Neural cell (in vitro differentiated cells): Measurements from ENCODE around the gene CANX. TPM values are rescaled to one million over a fixed set of nuclear protein-coding genes. Genes with fewer than 3 reads are reported as not detected.

Source experiments
- H2AFZ ChIP-seq: fragments of 200-600, 300-800 bp; sonication (generic), shearing (Covaris generic); 2 replicates; pipeline ENCODE4 v1.6.0; 2014; ENCODE audit warnings: low read depth, mild to moderate bottlenecking, antibody characterized with exemption, low read length, moderate library complexity
- H3F3A ChIP-seq: fragments of 200-600 bp; shearing (Covaris generic); 2 replicates; pipeline ENCODE4 v1.6.1; 2016; ENCODE audit warnings: mild to moderate bottlenecking, moderate library complexity, mixed read lengths, antibody characterized with exemption, low read length; ENCODE audit not compliant: insufficient read depth, poor library complexity, severe bottlenecking
- H3K27ac ChIP-seq: fragments of 200-600, 300-800 bp; sonication (generic), shearing (Covaris generic); 2 replicates; pipeline ENCODE4 v1.5.1; 2014; ENCODE audit warnings: mild to moderate bottlenecking, low read length, moderate library complexity
- H3K27me3 ChIP-seq: fragments of 300-800, 200-600 bp; sonication (generic), shearing (Covaris generic); 2 replicates; pipeline ENCODE4 v1.6.0; 2014; ENCODE audit warnings: mild to moderate bottlenecking, low read depth, low read length, moderate library complexity; ENCODE audit not compliant: insufficient read depth
- H3K36me3 ChIP-seq: fragments of 300-800, 200-600 bp; sonication (generic), shearing (Covaris generic); 2 replicates; pipeline ENCODE4 v1.5.1; 2014; ENCODE audit warnings: mild to moderate bottlenecking, antibody characterized with exemption, low read length, moderate library complexity; ENCODE audit not compliant: insufficient read depth
- H3K4me2 ChIP-seq: fragments of 300-800, 200-600 bp; sonication (generic), shearing (Covaris generic); 2 replicates; pipeline ENCODE4 v1.6.0; 2014; ENCODE audit warnings: mild to moderate bottlenecking, low read length
- H3K4me3 ChIP-seq: fragments of 300-800, 200-600 bp; sonication (generic), shearing (Covaris generic); 2 replicates; pipeline ENCODE4 v1.5.1; 2014; ENCODE audit warnings: mild to moderate bottlenecking, low read length, moderate library complexity
- H3K79me2 ChIP-seq: fragments of 200-600 bp; shearing (Covaris generic); replicated peaks from 2 replicates; pipeline ENCODE4 v1.6.0; 2014; ENCODE audit warnings: mild to moderate bottlenecking, low read length, moderate library complexity; ENCODE audit not compliant: insufficient read depth
- H3K9ac ChIP-seq: fragments of 300-800, 200-600 bp; sonication (generic), shearing (Covaris generic); 2 replicates; pipeline ENCODE4 v1.6.1; 2016; ENCODE audit warnings: mild to moderate bottlenecking, low read length, mixed read lengths
- H3K9me2 ChIP-seq: fragments of 200-600 bp; shearing (Covaris generic); 2 replicates; pipeline ENCODE4 v1.6.1; 2016; ENCODE audit warnings: mild to moderate bottlenecking, low read length, mixed read lengths; ENCODE audit not compliant: insufficient read depth
- H3K9me3 ChIP-seq: fragments of 200-600, 300-800 bp; sonication (generic), shearing (Covaris generic); 2 replicates; pipeline ENCODE4 v1.6.1; 2016; ENCODE audit warnings: mild to moderate bottlenecking, mixed run types, low read length, moderate library complexity, mixed read lengths
- H4K20me1 ChIP-seq: fragments of 200-600 bp; shearing (Covaris generic); 2 replicates; pipeline ENCODE4 v1.6.1; 2016; ENCODE audit warnings: mild to moderate bottlenecking, mixed run types; ENCODE audit not compliant: insufficient read depth
- EZH2 ChIP-seq: fragments of 200-600, 300-800 bp; shearing (Covaris generic), sonication (generic); IDR thresholded peaks from 2 replicates; pipeline ENCODE4 v1.6.1; 2014; ENCODE audit warnings: antibody characterized with exemption, low read length, borderline replicate concordance, mild to moderate bottlenecking; ENCODE audit not compliant: insufficient read depth, poor library complexity, severe bottlenecking
- MXI1 ChIP-seq: fragments of 450-650 bp; conservative IDR thresholded peaks from 2 replicates; pipeline ENCODE4 v1.6.1; 2014; ENCODE audit warnings: antibody characterized with exemption, mild to moderate bottlenecking; ENCODE audit not compliant: poor library complexity, severe bottlenecking
- POLR2AphosphoS5 ChIP-seq: IDR thresholded peaks from 2 replicates; pipeline ENCODE4 v1.6.1; 2012
- RAD21 ChIP-seq: fragments of 450-650 bp; conservative IDR thresholded peaks from 2 replicates; pipeline ENCODE4 v1.6.1; 2014; ENCODE audit warnings: antibody characterized with exemption, mild to moderate bottlenecking, moderate library complexity
- REST ChIP-seq: IDR thresholded peaks from 2 replicates; pipeline ENCODE4 v1.6.1; 2012; ENCODE audit warnings: borderline replicate concordance
- TAF1 ChIP-seq: IDR thresholded peaks from 2 replicates; pipeline ENCODE4 v1.6.1; 2012; ENCODE audit warnings: low read depth
- polyA plus RNA-seq: library from polyadenylated mRNA; depleted of rRNA; stranded (reverse); fragments of >200 nt; gene quantifications from 2 replicates; pipeline ENCODE4 v1.2.3, GENCODE V29; 2014
- TF ChIP-seq, protein P1 (sequence below): fragments of 450-650 bp; IDR thresholded peaks from 2 replicates; pipeline ENCODE4 v1.5.1; 2014; ENCODE audit warnings: antibody characterized with exemption, mild to moderate bottlenecking, moderate library complexity; ENCODE audit not compliant: poor library complexity, severe bottlenecking

CANX gene
- polyA plus RNA-seq, 1 donor from 2014 or later, result 232 TPM

- Histone ChIP-seq H3K9me3 (no peaks in the 10 kb centered on the region), H3K4me2 (no peak overlapping the region), H3K4me3 (no peak overlapping the region), H3K79me2 (no peaks in the 10 kb centered on the region), H3K27me3 (no peaks in the 10 kb centered on the region), H4K20me1 (no peaks in the 10 kb centered on the region), H3K27ac (no peak overlapping the region), H3K36me3 (peaks cover 13% of the 10 kb centered on the region), H3K9ac (no peak overlapping the region), H3F3A (no peaks in the 10 kb centered on the region), H3K9me2 (no peaks in the 10 kb centered on the region), H2AFZ (no peak overlapping the region)
- TF ChIP-seq, protein P1, sequence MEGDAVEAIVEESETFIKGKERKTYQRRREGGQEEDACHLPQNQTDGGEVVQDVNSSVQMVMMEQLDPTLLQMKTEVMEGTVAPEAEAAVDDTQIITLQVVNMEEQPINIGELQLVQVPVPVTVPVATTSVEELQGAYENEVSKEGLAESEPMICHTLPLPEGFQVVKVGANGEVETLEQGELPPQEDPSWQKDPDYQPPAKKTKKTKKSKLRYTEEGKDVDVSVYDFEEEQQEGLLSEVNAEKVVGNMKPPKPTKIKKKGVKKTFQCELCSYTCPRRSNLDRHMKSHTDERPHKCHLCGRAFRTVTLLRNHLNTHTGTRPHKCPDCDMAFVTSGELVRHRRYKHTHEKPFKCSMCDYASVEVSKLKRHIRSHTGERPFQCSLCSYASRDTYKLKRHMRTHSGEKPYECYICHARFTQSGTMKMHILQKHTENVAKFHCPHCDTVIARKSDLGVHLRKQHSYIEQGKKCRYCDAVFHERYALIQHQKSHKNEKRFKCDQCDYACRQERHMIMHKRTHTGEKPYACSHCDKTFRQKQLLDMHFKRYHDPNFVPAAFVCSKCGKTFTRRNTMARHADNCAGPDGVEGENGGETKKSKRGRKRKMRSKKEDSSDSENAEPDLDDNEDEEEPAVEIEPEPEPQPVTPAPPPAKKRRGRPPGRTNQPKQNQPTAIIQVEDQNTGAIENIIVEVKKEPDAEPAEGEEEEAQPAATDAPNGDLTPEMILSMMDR, result no peak
- no peak for TF ChIP-seq TAF1
Measured at GRCh38 chr5:179727106-179727505, 28.3 kb downstream of the CANX start.

GRCh38 chr5:179729303-179729702 lies 30.5 kb downstream of the CANX start:
- H3K4me2 ChIP-seq, result no peak overlapping the region
- H3K79me2 ChIP-seq, result peaks cover 10% of the 10 kb centered on the region

DNA sequence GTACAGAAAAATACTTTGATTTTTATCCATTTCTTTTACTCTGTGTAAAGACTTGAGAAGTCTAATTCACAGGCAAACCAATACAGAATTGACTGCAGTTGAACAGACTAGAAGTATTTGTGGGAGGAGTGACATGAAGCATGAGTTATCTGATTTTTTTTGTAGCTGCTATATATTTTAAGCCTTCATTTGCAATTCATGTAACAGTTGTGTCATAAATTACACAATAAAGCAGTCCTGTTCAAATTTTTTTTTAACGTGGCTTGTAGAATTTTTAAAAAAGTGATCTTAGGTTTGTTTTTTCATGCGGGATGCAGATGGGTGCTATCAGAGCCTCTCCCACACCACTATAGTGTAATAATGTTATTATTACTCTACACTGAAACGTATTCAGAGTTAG lies 31.0 kb downstream of the CANX start:
- TF ChIP-seq REST (no peak), MXI1 (no peak), EZH2 (no peak)
- no peaks in the 10 kb centered on the region for H3K9me3 ChIP-seq
- no peak overlapping the region for H3K4me2 ChIP-seq
- peaks cover 10% of the 10 kb centered on the region for H3K36me3 ChIP-seq
- peaks cover 4% of the 10 kb centered on the region for H3F3A ChIP-seq
- H2AFZ ChIP-seq, result no peak overlapping the region
- no peak overlapping the region for H3K9ac ChIP-seq
- no peaks in the 10 kb centered on the region for H3K27me3 ChIP-seq
- H3K79me2 ChIP-seq, result peaks cover 14% of the 10 kb centered on the region
- no peak overlapping the region for H3K4me3 ChIP-seq
- no peak overlapping the region for H3K27ac ChIP-seq
- H4K20me1 ChIP-seq, result no peaks in the 10 kb centered on the region
- H3K9me2 ChIP-seq, result no peaks in the 10 kb centered on the region

More at GRCh38 chr5:179729303-179729702, 30.5 kb downstream of the CANX start:
- H3K9me2 ChIP-seq, result no peaks in the 10 kb centered on the region
- H4K20me1 ChIP-seq, result no peaks in the 10 kb centered on the region
- peaks cover 4% of the 10 kb centered on the region for H3F3A ChIP-seq
- H2AFZ ChIP-seq, result no peak overlapping the region
- no peak overlapping the region for H3K4me3 ChIP-seq
- no peaks in the 10 kb centered on the region for H3K9me3 ChIP-seq
- H3K27ac ChIP-seq, result no peak overlapping the region
- H3K9ac ChIP-seq, result no peak overlapping the region
- no peak for TF ChIP-seq POLR2AphosphoS5
- no peak for TF ChIP-seq MXI1
- TF ChIP-seq, protein P1, result no peak
- TF ChIP-seq TAF1, result no peak
- no peak for TF ChIP-seq RAD21
- TF ChIP-seq EZH2, result no peak
- H3K36me3 ChIP-seq, result peaks cover 10% of the 10 kb centered on the region
- no peaks in the 10 kb centered on the region for H3K27me3 ChIP-seq
